T-helper 1 cell treated with Interleukin-12 subunit alpha and Interleukin-12 subunit beta and Interleukin-4 antibody, amounts not matched to agents 30 ng/mL and 1 ng/mL, for 36 hours (primary cell): ENCODE results near the gene TOP2A. TPM values are rescaled to one million over a fixed set of nuclear protein-coding genes. Genes with fewer than 3 reads are reported as not detected.

ENCODE experiments used
- intact Hi-C: fragments of 100-400 bp; cut with micrococcal nuclease; formaldehyde crosslinking; loops from one replicate; pipeline ENCODE4 v1.15.1; 2024
- total RNA-seq: library from RNA; stranded (reverse); gene quantifications from 2 replicates; pipeline ENCODE4 v1.2.3, GENCODE V29; 2022

The TOP2A gene
- total RNA-seq = 269 and 270 TPM in 2 replicates

- intact Hi-C loops = loop anchor here (1.0 to 5.0 kb wide), 8 partner anchors 9 to 229 kb away; partner anchors contain the start of genes CDC6, IGFBP4 and SMARCE1
Measured at GRCh38 chr17:40417609-40418427, at the start of gene TOP2A. TSS of gene TOP2A (minus strand) at chr17:40417896. CDS start at chr17:40417791, 105 bp downstream.

GRCh38 chr17:40467281-40467867 lies 49.7 kb upstream of the TOP2A start:
- intact Hi-C loops = no loop called here

GRCh38 chr17:40466298-40466971 lies 48.7 kb upstream of the TOP2A start:
- intact Hi-C loops = no loop called here

- intact Hi-C loops = no loop called here
Measured at GRCh38 chr17:40464392-40464855, 46.7 kb upstream of the TOP2A start.

- intact Hi-C loops = no loop called here
Measured at GRCh38 chr17:40463122-40463550, 45.4 kb upstream of the TOP2A start.

GRCh38 chr17:40462343-40463121 lies 44.8 kb upstream of the TOP2A start:
- intact Hi-C loops = no loop called here

- intact Hi-C loops = no loop called here
Measured at GRCh38 chr17:40461732-40462342, 44.1 kb upstream of the TOP2A start.

- intact Hi-C loops = no loop called here
Measured at GRCh38 chr17:40460968-40461731, 43.5 kb upstream of the TOP2A start.

GRCh38 chr17:40460604-40460967 lies 42.9 kb upstream of the TOP2A start:
- intact Hi-C loops = no loop called here

GRCh38 chr17:40459636-40460603 lies 42.2 kb upstream of the TOP2A start:
- intact Hi-C loops = no loop called here

GRCh38 chr17:40458851-40459482 lies 41.3 kb upstream of the TOP2A start:
- intact Hi-C loops = no loop called here

GRCh38 chr17:40457964-40458791 lies 40.5 kb upstream of the TOP2A start:
- intact Hi-C loops = no loop called here

GRCh38 chr17:40457369-40457768 lies 39.7 kb upstream of the TOP2A start:
- intact Hi-C loops = no loop called here

GRCh38 chr17:40456396-40456951 lies 38.8 kb upstream of the TOP2A start:
- intact Hi-C loops = no loop called here

- intact Hi-C loops = no loop called here
Measured at GRCh38 chr17:40454613-40454995, 36.9 kb upstream of the TOP2A start.

- intact Hi-C loops = no loop called here
Measured at GRCh38 chr17:40453881-40454612, 36.4 kb upstream of the TOP2A start.
